H1 (cell line): ENCODE measurements around the gene PNMA8B. TPM values are rescaled to one million over a fixed set of nuclear protein-coding genes. Genes with fewer than 3 reads are reported as not detected.

ENCODE experiments used
- CTCF ChIA-PET: fragments of 300-600 bp; sonication (Branson Sonifier 250); formaldehyde crosslinking; loops from one replicate; lab custom pipeline; 2021; ENCODE audit not compliant: partially characterized antibody; lab: Charles Lee
- POLR2A ChIA-PET: fragments of 300-600 bp; sonication (Branson Sonifier 250); formaldehyde crosslinking; loops from one replicate; lab custom pipeline; 2021; ENCODE audit warnings: inconsistent platforms; ENCODE audit not compliant: partially characterized antibody; lab: Charles Lee
- DNase-seq, 2 experiments: peaks; one replicate each; pipeline versions ENCODE4 v3.0.0 to v3.0.0-alpha.2; 2010 to 2022; ENCODE audit warnings: low spot score in 2 of 2, low read depth in 1 of 2, mixed read lengths in 1 of 2
- FAIRE-seq: peaks from 2 replicates; lab custom pipeline; 2011; peaks lifted over from hg19 to GRCh38; lab: Jason Lieb, UNC
- H2AFZ ChIP-seq: 2 replicates; pipeline ENCODE4 v1.8.1; 2012; ENCODE audit warnings: low read length, inconsistent platforms
- H2AK5ac ChIP-seq: 2 replicates; pipeline ENCODE4 v1.6.1; 2013; ENCODE audit warnings: low read depth, low read length
- H2BK120ac ChIP-seq: replicated peaks from 2 replicates; pipeline ENCODE3; 2013; ENCODE audit warnings: low read depth, low read length, inconsistent platforms
- H2BK12ac ChIP-seq: 2 replicates; pipeline ENCODE4 v1.6.1; 2013; ENCODE audit warnings: low read depth, low read length
- H2BK15ac ChIP-seq: 2 replicates; pipeline ENCODE4 v1.6.1; 2013; ENCODE audit warnings: low read length
- H2BK20ac ChIP-seq: 2 replicates; pipeline ENCODE4 v1.6.1; 2013; ENCODE audit warnings: low read length
- H2BK5ac ChIP-seq: 2 replicates; pipeline ENCODE4 v1.6.1; 2013; ENCODE audit warnings: low read depth, low read length
- H3K14ac ChIP-seq: 2 replicates; pipeline ENCODE4 v1.6.1; 2013; ENCODE audit warnings: inconsistent platforms; ENCODE audit not compliant: insufficient read length
- H3K18ac ChIP-seq: 2 replicates; pipeline ENCODE4 v1.6.1; 2013; ENCODE audit warnings: low read length; ENCODE audit errors: extremely low read depth
- H3K23ac ChIP-seq: 2 replicates; pipeline ENCODE4 v1.6.1; 2013; ENCODE audit warnings: inconsistent platforms; ENCODE audit not compliant: insufficient read length
- H3K23me2 ChIP-seq: 2 replicates; pipeline ENCODE4 v1.6.1; 2013; ENCODE audit warnings: low read depth, low read length
- H3K27ac ChIP-seq: 2 replicates; pipeline ENCODE4 v1.6.1; 2011; ENCODE audit warnings: low read depth, low read length, inconsistent platforms
- H3K27me3 ChIP-seq, 4 experiments: replicated peaks in 1 of 4; 1 replicate in 1 of 4; 2 replicates in 3 of 4; pipeline versions ENCODE4 v1.6.1 to v1.8.1; 2011 to 2013; ENCODE audit warnings: low read length in 3 of 4, mild to moderate bottlenecking in 3 of 4, inconsistent platforms in 2 of 4, mixed read lengths in 2 of 4, moderate library complexity in 1 of 4; ENCODE audit not compliant: control insufficient read depth in 3 of 4, insufficient read depth in 3 of 4; ENCODE audit errors: extremely low read depth in 1 of 4
- H3K36me3 ChIP-seq, 4 experiments: 2 replicates each; pipeline versions ENCODE4 v1.6.1 to v1.8.1; 2011 to 2013; ENCODE audit warnings: mild to moderate bottlenecking in 4 of 4, low read length in 3 of 4, moderate library complexity in 2 of 4, control low read depth in 1 of 4, inconsistent platforms in 1 of 4; ENCODE audit not compliant: insufficient read depth in 4 of 4, control insufficient read depth in 2 of 4
- H3K4ac ChIP-seq: replicated peaks from 2 replicates; pipeline ENCODE3; 2013; ENCODE audit warnings: low read length, low read depth, mixed read lengths, inconsistent platforms; ENCODE audit not compliant: insufficient read length
- H3K4me1 ChIP-seq, 4 experiments: replicated peaks in 1 of 4; 1 replicate in 1 of 4; 2 replicates in 3 of 4; pipeline versions ENCODE4 v1.6.1 to v1.8.1; 2011 to 2013; ENCODE audit warnings: low read length in 3 of 4, inconsistent platforms in 2 of 4, mixed read lengths in 1 of 4; ENCODE audit not compliant: insufficient read depth in 4 of 4, control insufficient read depth in 3 of 4
- H3K4me2 ChIP-seq, 2 experiments: 2 replicates each; pipeline versions ENCODE4 v1.6.1 to v1.8.1; 2011 to 2013; ENCODE audit warnings: low read depth in 2 of 2, low read length in 2 of 2, control low read depth in 1 of 2, inconsistent platforms in 1 of 2, mild to moderate bottlenecking in 1 of 2; ENCODE audit not compliant: insufficient read depth in 1 of 2
- H3K4me3 ChIP-seq, 4 experiments: fragments of 200-600, 300-600 bp in 1 of 4; sonication (generic), shearing (Covaris generic), sonication (Bioruptor Twin) in 1 of 4; 2 replicates each; pipeline versions ENCODE4 v1.5.1 to v1.8.1; 2011 to 2016; ENCODE audit warnings: low read length in 4 of 4, low read depth in 3 of 4, control low read depth in 2 of 4, inconsistent platforms in 2 of 4, mild to moderate bottlenecking in 2 of 4, mixed read lengths in 1 of 4, moderate library complexity in 1 of 4; ENCODE audit not compliant: insufficient read depth in 2 of 4; ENCODE audit errors: extremely low read depth in 1 of 4
- H3K56ac ChIP-seq: replicated peaks from 2 replicates; pipeline ENCODE3; 2013; ENCODE audit warnings: low read depth, mild to moderate bottlenecking, mixed read lengths, low read length, inconsistent platforms; ENCODE audit not compliant: insufficient read length
- H3K79me1 ChIP-seq: 2 replicates; pipeline ENCODE4 v1.6.1; 2013; ENCODE audit warnings: low read depth, low read length, control low read depth
- H3K79me2 ChIP-seq, 2 experiments: 2 replicates each; pipeline versions ENCODE4 v1.6.1 to v1.8.1; 2012 to 2013; ENCODE audit warnings: low read length in 2 of 2, mild to moderate bottlenecking in 2 of 2, inconsistent platforms in 1 of 2; ENCODE audit not compliant: insufficient read depth in 2 of 2, control insufficient read depth in 1 of 2
- H3K9ac ChIP-seq, 4 experiments: replicated peaks in 1 of 4; 1 replicate in 1 of 4; 2 replicates in 3 of 4; pipeline versions ENCODE4 v1.6.1 to v1.8.1; 2011 to 2013; ENCODE audit warnings: low read depth in 3 of 4, low read length in 3 of 4, control low read depth in 2 of 4, mild to moderate bottlenecking in 2 of 4, moderate library complexity in 2 of 4, inconsistent platforms in 1 of 4; ENCODE audit errors: extremely low read depth in 1 of 4
- H3K9me3 ChIP-seq, 2 experiments: 2 replicates each; pipeline versions ENCODE4 v1.6.1 to v1.8.1; 2012 to 2013; ENCODE audit warnings: mild to moderate bottlenecking in 2 of 2, moderate library complexity in 2 of 2, control low read depth in 1 of 2, inconsistent platforms in 1 of 2, low read depth in 1 of 2, low read length in 1 of 2, mixed read lengths in 1 of 2; ENCODE audit not compliant: insufficient read depth in 2 of 2
- H4K20me1 ChIP-seq, 2 experiments: replicated peaks in 1 of 2; 2 replicates each; pipeline versions ENCODE3 to v1.8.1; 2011 to 2013; ENCODE audit warnings: inconsistent platforms in 2 of 2, low read length in 2 of 2, mild to moderate bottlenecking in 1 of 2; ENCODE audit not compliant: insufficient read depth in 2 of 2, control insufficient read depth in 1 of 2
- H4K5ac ChIP-seq: 2 replicates; pipeline ENCODE4 v1.6.1; 2013; ENCODE audit warnings: low read length, low read depth, mixed read lengths, inconsistent platforms; ENCODE audit not compliant: insufficient read length
- H4K8ac ChIP-seq: 2 replicates; pipeline ENCODE4 v1.8.0; 2013; ENCODE audit warnings: mild to moderate bottlenecking, moderate library complexity, low read length, inconsistent platforms; ENCODE audit not compliant: insufficient read depth; ENCODE audit errors: extremely low read depth
- H4K91ac ChIP-seq: replicated peaks from 2 replicates; pipeline ENCODE3; 2013; ENCODE audit warnings: low read length, mixed read lengths, inconsistent platforms; ENCODE audit not compliant: insufficient read length
- ASH2L ChIP-seq: fragments of 200-600, 300-600 bp; sonication (generic); IDR thresholded peaks from one replicate; pipeline ENCODE4 v1.7.1; 2017; ENCODE audit warnings: low read length
- CBX5 ChIP-seq: fragments of 300-800, 300-1000 bp; sonication (generic); IDR thresholded peaks from 2 replicates; pipeline ENCODE4 v1.7.1; 2016; ENCODE audit warnings: antibody characterized with exemption, low read length, low read depth
- CHD1 ChIP-seq: IDR thresholded peaks from 2 replicates; pipeline ENCODE4 v1.6.1; 2012; ENCODE audit warnings: low read depth, low read length, improper control_type of control experiment
- HDAC6 ChIP-seq: IDR thresholded peaks from one replicate; pipeline ENCODE4 v1.7.1; 2012; ENCODE audit warnings: low read depth, mild to moderate bottlenecking, inconsistent platforms, low read length, moderate library complexity
- MAFK ChIP-seq: IDR thresholded peaks from 2 replicates; pipeline ENCODE4 v1.6.1; 2012; ENCODE audit warnings: low read depth, mild to moderate bottlenecking, improper control_type of control experiment, low read length
- POU5F1 ChIP-seq: IDR thresholded peaks from 2 replicates; pipeline ENCODE4 v1.6.1; 2011; ENCODE audit warnings: low read depth, mild to moderate bottlenecking, low read length, moderate library complexity
- RNF2 ChIP-seq: fragments of 200-900, 300-1000 bp; sonication (generic); IDR thresholded peaks from 2 replicates; pipeline ENCODE4 v1.7.1; 2016; ENCODE audit warnings: borderline replicate concordance, low read depth, mild to moderate bottlenecking, antibody characterized with exemption, low read length; ENCODE audit not compliant: poor library complexity, severe bottlenecking; ENCODE audit errors: missing control alignments
- SAP30 ChIP-seq: fragments of 300-600 bp; sonication (generic); IDR thresholded peaks from 2 replicates; pipeline ENCODE4 v1.7.1; 2012; ENCODE audit warnings: low read length, moderate library complexity, mild to moderate bottlenecking, inconsistent platforms; ENCODE audit not compliant: insufficient read depth, insufficient replicate concordance
- SUZ12 ChIP-seq: fragments of 200-600 bp; sonication (generic); IDR thresholded peaks from 2 replicates; pipeline ENCODE4 v1.6.1; 2012; ENCODE audit warnings: mild to moderate bottlenecking, inconsistent platforms, low read length, moderate library complexity, mixed read lengths
- TBP ChIP-seq: IDR thresholded peaks from 2 replicates; pipeline ENCODE4 v1.6.1; 2011; ENCODE audit warnings: low read depth, low read length, improper control_type of control experiment
- TCF12 ChIP-seq: IDR thresholded peaks from 2 replicates; pipeline ENCODE4 v1.6.1; 2011; ENCODE audit warnings: low read depth, mild to moderate bottlenecking, low read length
- YY1 ChIP-seq: IDR thresholded peaks from 2 replicates; pipeline ENCODE4 v1.6.1; 2011; ENCODE audit warnings: low read depth, mild to moderate bottlenecking, low read length
- WGBS, 2 experiments: shearing (Covaris generic) in 1 of 2; methylation state at CpG; one replicate each; pipeline versions ENCODE4 v1.1.6 to v1.1.7; 2013 to 2015; ENCODE audit warnings: low lambda C conversion rate in 2 of 2, mixed read lengths in 2 of 2, inconsistent platforms in 1 of 2, low coverage in 1 of 2, missing lambda C conversion rate in 1 of 2; ENCODE audit not compliant: insufficient replicate concordance in 2 of 2, insufficient coverage in 1 of 2, insufficient read length in 1 of 2; ENCODE audit errors: extremely low coverage in 1 of 2, missing lambda C conversion rate in 1 of 2; 5-methylcytosine and 5-hydroxymethylcytosine counted together
- polyA plus RNA-seq, 7 experiments: library from polyadenylated mRNA; depleted of rRNA in 3 of 7; stranded (reverse) in 5 of 7; unstranded in 2 of 7; fragments of >200 nt in 5 of 7; fragments of 200-250 nt in 2 of 7; gene quantifications; 1 replicate in 5 of 7; 2 replicates in 1 of 7; 4 replicates in 1 of 7; pipeline versions ENCODE4 v1.2.1 to v1.2.3, GENCODE V29; 2011 to 2013; ENCODE audit warnings: missing spikeins in 2 of 7, mixed read lengths in 2 of 7
- total RNA-seq: library from RNA; stranded (reverse); fragmentation: NEBNext Ultra II Directional; extraction: Animal tissue kit (Norgen Biotek cat#: 25700); gene quantifications from 2 replicates; pipeline ENCODE4 v1.2.1, GENCODE V29; 2021

Gene PNMA8B
- total and polyA plus RNA-seq, 2 of the 8 experiments (the other 6 are each of a cell fraction or from before 2014, with no cell fraction given): 0.48 to 1.4 TPM

DNA sequence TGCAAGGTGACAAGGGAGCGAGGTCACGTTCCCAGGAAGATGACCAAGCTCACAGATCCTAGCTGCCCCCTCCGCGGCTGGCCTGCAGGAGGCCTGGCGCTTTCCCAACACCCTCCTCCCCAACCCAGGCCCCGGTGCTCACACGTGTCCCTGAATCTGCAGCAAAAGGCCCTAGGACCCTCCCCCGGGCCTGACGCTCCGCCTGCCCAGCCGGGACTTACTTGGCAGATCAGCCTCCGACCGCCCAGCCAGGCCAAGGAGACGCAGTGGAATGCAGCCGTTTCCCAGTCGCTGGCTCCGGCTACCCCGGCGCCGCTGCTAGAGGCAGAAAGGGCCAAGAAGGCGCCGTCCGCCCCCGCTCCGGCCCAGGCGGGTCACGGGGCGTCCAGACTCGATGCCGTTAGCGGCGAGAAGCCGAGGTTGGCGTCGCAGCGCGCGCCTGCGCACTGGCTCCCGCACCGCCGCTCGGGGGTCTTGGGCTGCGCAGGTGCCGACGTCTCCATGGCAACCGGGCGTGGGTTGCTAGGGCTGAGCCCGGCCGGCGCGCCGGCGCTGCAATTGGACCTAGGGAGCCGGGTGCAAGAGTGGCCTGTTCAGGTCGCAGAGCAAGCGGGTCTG is 24.4 kb downstream of the PNMA8B start, which contains the start of gene PNMA8A:
Gene PNMA8A, minus strand, starts transcription at position 448 of the 618 bp plus-strand sequence. CDS start 528 bp downstream, outside the sequence.
- Histone ChIP-seq H3K27ac (no peak within 1 kb of the TSS), H4K5ac (no peak within 1 kb of the TSS), H3K36me3 (peaks cover 0 to 19% (median 11%) of the 10 kb centered on the region in 4 experiments; a peak in 6 of 8 replicates), H3K23me2 (peaks cover 9% of the 10 kb centered on the region), H2BK12ac (0 out of 2 replicates have a peak within 1 kb of the TSS, but pooled peaks have one; percentile 60), H2AFZ (peak within 1 kb of the TSS; percentile 71), H3K14ac (no peak within 1 kb of the TSS), H3K4me1 (peaks cover 0 to 7% (median 3%) of the 10 kb centered on the region in 4 experiments; a peak in 4 of 7 replicates), H3K4ac (no peak within 1 kb of the TSS), H2BK120ac (no peak within 1 kb of the TSS), H2AK5ac (peak within 1 kb of the TSS; percentile 53; the same call in 1 of the 2 replicates), H3K23ac (no peak within 1 kb of the TSS), H2BK20ac (no peak within 1 kb of the TSS), H3K4me2 (peak within 1 kb of the TSS; percentile 83 to 90), H3K56ac (no peak within 1 kb of the TSS), H2BK5ac (0 out of 2 replicates have a peak within 1 kb of the TSS, but pooled peaks have one; percentile 49), H3K79me1 (no peaks in the 10 kb centered on the region; the same call in 1 of the 2 replicates), H3K18ac (peak within 1 kb of the TSS; percentile 48; the same call in 1 of the 2 replicates), H3K79me2 (peaks cover 0 to 9% of the 10 kb centered on the region in 2 experiments; a peak in 1 of 4 replicates), H4K91ac (peak within 1 kb of the TSS; percentile 15), H4K20me1 (no peaks in the 10 kb centered on the region), H3K4me3 (peak within 1 kb of the TSS; percentile 60 to 77 (median 72)), H3K27me3 (peaks cover 0 to 7% (median 0%) of the 10 kb centered on the region in 4 experiments; a peak in 3 of 7 replicates), H4K8ac (peak within 1 kb of the TSS; percentile 71), H3K9me3 (no peaks in the 10 kb centered on the region), H2BK15ac (no peak within 1 kb of the TSS), H3K9ac (peak within 1 kb of the TSS; percentile 50 to 75 (median 68); a peak in 6 of 7 replicates)
- ChIA-PET CTCF (interaction anchor here (0.5 to 3.0 kb wide), 7 partner anchors 11 to 99 kb away, joined by 3 to 8 read pairs (median 4); no protein-coding TSS in a partner anchor), POLR2A (interaction anchor here (0.7 to 1.0 kb wide), 3 partner anchors 9 to 132 kb away, joined by 3 to 5 read pairs (median 3); no protein-coding TSS in a partner anchor)
- WGBS, 2 experiments: 3% methylated on average over 50 of the region's 57 CpGs; no CpG with 5 or more reads in 1 of the 2 experiments
- FAIRE-seq: no peak
- DNase-seq: peak; percentile 74 to 94
- TF ChIP-seq YY1 (no peak), CHD1 (no peak), POU5F1 (no peak), RNF2 (no peak), CBX5 (no peak), TBP (peak; percentile 49), MAFK (no peak), ASH2L (peak; percentile 83), SAP30 (peak; percentile 39), TCF12 (no peak), HDAC6 (no peak), SUZ12 (no peak)
